Measurements from ENCODE around the gene TBCD.

DNA sequence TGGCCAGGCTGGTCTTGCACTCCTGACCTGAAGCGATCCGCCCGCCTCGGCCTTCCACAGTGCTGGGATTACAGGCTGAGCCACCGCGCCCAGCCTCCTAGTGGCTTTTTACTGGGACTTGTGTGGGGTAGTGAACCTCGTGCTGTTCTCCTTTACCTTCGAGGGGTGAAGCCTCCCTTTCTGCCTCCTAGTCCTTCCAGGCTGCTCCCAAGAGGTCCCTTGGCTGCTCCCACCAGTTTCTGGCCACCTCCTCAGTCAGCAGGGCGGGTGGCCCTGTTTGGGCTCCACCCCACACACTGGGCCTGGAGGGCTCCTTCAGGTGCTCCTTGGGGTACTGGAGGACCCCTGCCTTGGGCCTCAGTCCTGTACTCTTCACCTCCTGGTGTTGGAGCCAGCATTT is 158.9 kb downstream of the TBCD start:
- TF ChIP-seq, protein P1, sequence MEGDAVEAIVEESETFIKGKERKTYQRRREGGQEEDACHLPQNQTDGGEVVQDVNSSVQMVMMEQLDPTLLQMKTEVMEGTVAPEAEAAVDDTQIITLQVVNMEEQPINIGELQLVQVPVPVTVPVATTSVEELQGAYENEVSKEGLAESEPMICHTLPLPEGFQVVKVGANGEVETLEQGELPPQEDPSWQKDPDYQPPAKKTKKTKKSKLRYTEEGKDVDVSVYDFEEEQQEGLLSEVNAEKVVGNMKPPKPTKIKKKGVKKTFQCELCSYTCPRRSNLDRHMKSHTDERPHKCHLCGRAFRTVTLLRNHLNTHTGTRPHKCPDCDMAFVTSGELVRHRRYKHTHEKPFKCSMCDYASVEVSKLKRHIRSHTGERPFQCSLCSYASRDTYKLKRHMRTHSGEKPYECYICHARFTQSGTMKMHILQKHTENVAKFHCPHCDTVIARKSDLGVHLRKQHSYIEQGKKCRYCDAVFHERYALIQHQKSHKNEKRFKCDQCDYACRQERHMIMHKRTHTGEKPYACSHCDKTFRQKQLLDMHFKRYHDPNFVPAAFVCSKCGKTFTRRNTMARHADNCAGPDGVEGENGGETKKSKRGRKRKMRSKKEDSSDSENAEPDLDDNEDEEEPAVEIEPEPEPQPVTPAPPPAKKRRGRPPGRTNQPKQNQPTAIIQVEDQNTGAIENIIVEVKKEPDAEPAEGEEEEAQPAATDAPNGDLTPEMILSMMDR (conservative IDR thresholded peaks at IDR 0.05 in 1 of 2, IDR thresholded peaks at IDR 0.05 in 1 of 2; ENCODE audit: extremely low read depth in 1 of 2, insufficient read depth in 1 of 2, low read depth in 1 of 2, low read length in 2 of 2): no peak
- TF ChIP-seq EZH2 (IDR thresholded peaks at IDR 0.05; ENCODE audit: borderline replicate concordance, low read length): no peak

All from mammary epithelial cell (primary cell).